Vein endothelial cell (primary cell): ENCODE measurements around the gene MLXIP. TPM values are rescaled to one million over a fixed set of nuclear protein-coding genes. Genes with fewer than 3 reads are reported as not detected.

Experiments
- total RNA-seq: library from RNA; depleted of rRNA; stranded (reverse); fragments of >200 nt; gene quantifications from 2 replicates; pipeline ENCODE4 v1.2.3, GENCODE V29; 2012

Gene MLXIP
- total RNA-seq = 20.7 and 26.1 TPM in 2 replicates

GRCh38 chr12:122078141-122079032, at the start of gene MLXIP:
TSS of gene MLXIP (plus strand) at chr12:122078756. CDS start at chr12:122078854, 98 bp downstream.

GRCh38 chr12:122174155-122174845, 95.7 kb downstream of the MLXIP start, which contains the start of gene IL31:
TSS of gene IL31 (minus strand) at chr12:122174221. CDS start at chr12:122174172, 49 bp downstream.

GRCh38 chr12:122182887-122183587, 104.5 kb downstream of the MLXIP start, which contains the start of gene LRRC43:
TSS of gene LRRC43 (plus strand) at chr12:122183123. CDS start at chr12:122183145, 22 bp downstream.

Other genes starting within 250 kb of the MLXIP start
- gene HPD, start 219.9 kb upstream of the MLXIP start, total RNA-seq = not detected in 2 replicates
- 29.7 and 82.3 TPM in 2 replicates for gene PSMD9, start 190.0 kb upstream of the MLXIP start, total RNA-seq
- gene CFAP251, start 160.2 kb upstream of the MLXIP start, total RNA-seq = 1.6 and 2.9 TPM in 2 replicates
- gene BCL7A, start 56.9 kb upstream of the MLXIP start, total RNA-seq = 9.1 and 9.7 TPM in 2 replicates
- gene IL31, start 95.5 kb downstream of the MLXIP start, total RNA-seq = not detected in 2 replicates
- 2.4 and 3.3 TPM in 2 replicates for gene LRRC43, start 104.4 kb downstream of the MLXIP start, total RNA-seq
- gene B3GNT4, start 125.0 kb downstream of the MLXIP start, total RNA-seq = under 0.01 TPM in 1 of 2 replicates, not detected in the other
- gene DIABLO, start 147.3 kb downstream of the MLXIP start, total RNA-seq = 60.9 and 73.8 TPM in 2 replicates
- gene VPS33A, start 187.7 kb downstream of the MLXIP start, total RNA-seq = 15.0 and 21.5 TPM in 2 replicates